ENCODE measurements around the gene ACRV1.

- TF ChIP-seq EZH2 (IDR thresholded peaks at IDR 0.05) = no peak
- TF ChIP-seq, protein P1, sequence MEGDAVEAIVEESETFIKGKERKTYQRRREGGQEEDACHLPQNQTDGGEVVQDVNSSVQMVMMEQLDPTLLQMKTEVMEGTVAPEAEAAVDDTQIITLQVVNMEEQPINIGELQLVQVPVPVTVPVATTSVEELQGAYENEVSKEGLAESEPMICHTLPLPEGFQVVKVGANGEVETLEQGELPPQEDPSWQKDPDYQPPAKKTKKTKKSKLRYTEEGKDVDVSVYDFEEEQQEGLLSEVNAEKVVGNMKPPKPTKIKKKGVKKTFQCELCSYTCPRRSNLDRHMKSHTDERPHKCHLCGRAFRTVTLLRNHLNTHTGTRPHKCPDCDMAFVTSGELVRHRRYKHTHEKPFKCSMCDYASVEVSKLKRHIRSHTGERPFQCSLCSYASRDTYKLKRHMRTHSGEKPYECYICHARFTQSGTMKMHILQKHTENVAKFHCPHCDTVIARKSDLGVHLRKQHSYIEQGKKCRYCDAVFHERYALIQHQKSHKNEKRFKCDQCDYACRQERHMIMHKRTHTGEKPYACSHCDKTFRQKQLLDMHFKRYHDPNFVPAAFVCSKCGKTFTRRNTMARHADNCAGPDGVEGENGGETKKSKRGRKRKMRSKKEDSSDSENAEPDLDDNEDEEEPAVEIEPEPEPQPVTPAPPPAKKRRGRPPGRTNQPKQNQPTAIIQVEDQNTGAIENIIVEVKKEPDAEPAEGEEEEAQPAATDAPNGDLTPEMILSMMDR (IDR thresholded peaks at IDR 0.05) = no peak
- no peak for TF ChIP-seq EZH2phosphoT487 (IDR thresholded peaks at IDR 0.05)
Observed at GRCh38 chr11:125663910-125664309, 16.7 kb downstream of the ACRV1 start.

Measured in neural progenitor cell (in vitro differentiated cells).